HEK293T (cell line): ENCODE measurements around the gene ITIH1.

Experiments used
- FOXM1 ChIP-seq: fragments of 450-650 bp; IDR thresholded peaks from 2 replicates; pipeline ENCODE4 v1.6.1; 2017; ENCODE audit warnings: mild to moderate bottlenecking, borderline replicate concordance
- L3MBTL2 ChIP-seq: fragments of 450-650 bp; conservative IDR thresholded peaks from 2 replicates; pipeline ENCODE4 v1.6.1; 2016; ENCODE audit warnings: mild to moderate bottlenecking
- SP1 ChIP-seq: fragments of 450-650 bp; IDR thresholded peaks from 2 replicates; pipeline ENCODE4 v1.6.1; 2017
- SUZ12 ChIP-seq: fragments of 450-650 bp; IDR thresholded peaks from 2 replicates; pipeline ENCODE4 v1.6.1; 2016; ENCODE audit warnings: mild to moderate bottlenecking

- no peak for TF ChIP-seq SP1
- peak; percentile 69 for TF ChIP-seq L3MBTL2
- TF ChIP-seq FOXM1: no peak
- no peak for TF ChIP-seq SUZ12
These were observed 6.7 kb upstream of the ITIH1 start, which contains the start of gene NEK4 for GRCh38 chr3:52770496-52771333.
